GM12801 (cell line): Measurements from ENCODE around the gene NHERF1.

Experiments
- TF ChIP-seq, protein P1 (sequence below): IDR thresholded peaks from one replicate; pipeline ENCODE4 v1.5.1; 2011; ENCODE audit warnings: control low read depth; ENCODE audit not compliant: insufficient read length; ENCODE audit errors: extremely low read depth

The NHERF1 gene

GRCh38 chr17:74792586-74793105 lies 44.2 kb downstream of the NHERF1 start:
- TF ChIP-seq, protein P1, sequence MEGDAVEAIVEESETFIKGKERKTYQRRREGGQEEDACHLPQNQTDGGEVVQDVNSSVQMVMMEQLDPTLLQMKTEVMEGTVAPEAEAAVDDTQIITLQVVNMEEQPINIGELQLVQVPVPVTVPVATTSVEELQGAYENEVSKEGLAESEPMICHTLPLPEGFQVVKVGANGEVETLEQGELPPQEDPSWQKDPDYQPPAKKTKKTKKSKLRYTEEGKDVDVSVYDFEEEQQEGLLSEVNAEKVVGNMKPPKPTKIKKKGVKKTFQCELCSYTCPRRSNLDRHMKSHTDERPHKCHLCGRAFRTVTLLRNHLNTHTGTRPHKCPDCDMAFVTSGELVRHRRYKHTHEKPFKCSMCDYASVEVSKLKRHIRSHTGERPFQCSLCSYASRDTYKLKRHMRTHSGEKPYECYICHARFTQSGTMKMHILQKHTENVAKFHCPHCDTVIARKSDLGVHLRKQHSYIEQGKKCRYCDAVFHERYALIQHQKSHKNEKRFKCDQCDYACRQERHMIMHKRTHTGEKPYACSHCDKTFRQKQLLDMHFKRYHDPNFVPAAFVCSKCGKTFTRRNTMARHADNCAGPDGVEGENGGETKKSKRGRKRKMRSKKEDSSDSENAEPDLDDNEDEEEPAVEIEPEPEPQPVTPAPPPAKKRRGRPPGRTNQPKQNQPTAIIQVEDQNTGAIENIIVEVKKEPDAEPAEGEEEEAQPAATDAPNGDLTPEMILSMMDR = no peak

GRCh38 chr17:74795327-74796020 lies 47.0 kb downstream of the NHERF1 start:
- TF ChIP-seq, protein P1 = no peak

- TF ChIP-seq, protein P1 = no peak
Measured at GRCh38 chr17:74796211-74796610, 47.8 kb downstream of the NHERF1 start.

- TF ChIP-seq, protein P1 = no peak
Measured at GRCh38 chr17:74796866-74797265, 48.4 kb downstream of the NHERF1 start.

DNA sequence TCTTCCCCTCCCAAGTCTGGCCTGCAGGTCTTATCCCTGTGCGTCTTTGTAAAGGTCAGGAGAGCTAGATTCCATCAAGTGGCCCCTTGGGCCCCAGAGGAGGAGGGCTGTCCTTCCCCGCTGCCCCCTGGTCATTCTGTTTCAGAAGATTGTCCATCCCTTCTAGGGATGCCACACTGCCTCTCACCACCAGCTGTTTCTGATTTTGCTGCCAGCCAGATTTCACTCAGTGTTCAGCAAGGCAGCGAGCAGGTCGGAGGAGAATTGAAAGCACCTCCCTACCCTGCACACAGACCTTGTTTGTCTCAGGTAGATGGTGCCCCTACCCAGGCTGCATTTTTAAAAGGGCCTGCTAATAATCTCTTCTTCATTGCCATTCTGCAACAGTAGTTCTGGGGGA lies 49.4 kb downstream of the NHERF1 start:
- TF ChIP-seq, protein P1 = no peak

DNA sequence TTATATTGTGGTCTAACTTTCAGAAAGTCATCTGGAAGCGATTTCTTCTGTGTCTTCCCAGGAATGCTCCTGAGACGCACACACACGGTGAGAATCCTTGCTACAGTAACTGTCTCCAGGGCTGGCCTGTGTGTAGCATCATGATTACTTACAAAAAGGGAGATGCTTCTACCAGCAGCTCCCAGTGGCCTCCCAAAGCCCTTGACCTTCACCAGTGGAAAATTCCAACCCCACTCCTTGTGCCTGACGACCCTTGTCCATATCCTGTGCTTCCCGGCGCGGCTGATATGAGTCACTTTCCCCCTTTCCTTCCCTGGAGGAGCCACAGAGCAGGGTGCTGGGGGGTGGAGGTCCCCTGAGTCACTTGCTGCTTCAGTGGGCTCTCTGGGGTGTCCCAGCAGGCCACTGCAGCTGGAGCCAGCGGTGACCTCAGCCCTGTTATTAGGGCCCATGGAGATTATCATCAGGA lies 49.8 kb downstream of the NHERF1 start:
- TF ChIP-seq, protein P1 = no peak

- TF ChIP-seq, protein P1 = no peak
Measured at GRCh38 chr17:74799097-74799496, 50.7 kb downstream of the NHERF1 start.
